PC-3 (cell line): ENCODE data around the gene SLC7A5.

Experiments used
- EZH2phosphoT487 ChIP-seq: fragments of 300-600 bp; sonication (generic); IDR thresholded peaks from 2 replicates; pipeline ENCODE4 v1.6.1; 2018; ENCODE audit warnings: mild to moderate bottlenecking, antibody characterized with exemption, low read length, borderline replicate concordance
- TF ChIP-seq, protein P1 (sequence below): fragments of 300-600 bp; sonication (generic); conservative IDR thresholded peaks from 2 replicates; pipeline ENCODE4 v1.5.1; 2017; ENCODE audit warnings: antibody characterized with exemption, low read depth, mild to moderate bottlenecking, low read length

DNA sequence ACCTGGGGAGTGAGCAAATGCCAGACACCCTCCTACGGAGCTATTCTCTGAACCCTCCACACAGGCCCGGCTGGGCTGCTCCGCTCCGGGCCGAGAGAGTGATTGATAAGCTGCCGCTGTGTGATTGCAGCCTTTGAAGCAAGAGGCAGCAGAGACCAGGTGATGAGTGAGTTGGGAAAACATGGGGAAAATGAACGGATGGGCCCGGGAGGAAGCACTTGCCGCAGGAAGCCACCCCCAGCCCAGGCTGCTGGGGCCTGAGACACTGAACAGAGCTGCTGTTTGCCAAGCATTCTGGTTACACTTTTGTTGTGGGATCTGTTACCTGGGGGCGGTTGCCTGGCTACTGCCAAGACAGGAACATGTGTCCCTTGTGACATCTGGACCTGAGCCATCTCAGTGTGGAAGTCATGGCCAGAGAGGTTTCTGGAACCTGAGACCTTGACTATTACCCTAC lies 57.1 kb downstream of the SLC7A5 start:
- TF ChIP-seq, protein P1, sequence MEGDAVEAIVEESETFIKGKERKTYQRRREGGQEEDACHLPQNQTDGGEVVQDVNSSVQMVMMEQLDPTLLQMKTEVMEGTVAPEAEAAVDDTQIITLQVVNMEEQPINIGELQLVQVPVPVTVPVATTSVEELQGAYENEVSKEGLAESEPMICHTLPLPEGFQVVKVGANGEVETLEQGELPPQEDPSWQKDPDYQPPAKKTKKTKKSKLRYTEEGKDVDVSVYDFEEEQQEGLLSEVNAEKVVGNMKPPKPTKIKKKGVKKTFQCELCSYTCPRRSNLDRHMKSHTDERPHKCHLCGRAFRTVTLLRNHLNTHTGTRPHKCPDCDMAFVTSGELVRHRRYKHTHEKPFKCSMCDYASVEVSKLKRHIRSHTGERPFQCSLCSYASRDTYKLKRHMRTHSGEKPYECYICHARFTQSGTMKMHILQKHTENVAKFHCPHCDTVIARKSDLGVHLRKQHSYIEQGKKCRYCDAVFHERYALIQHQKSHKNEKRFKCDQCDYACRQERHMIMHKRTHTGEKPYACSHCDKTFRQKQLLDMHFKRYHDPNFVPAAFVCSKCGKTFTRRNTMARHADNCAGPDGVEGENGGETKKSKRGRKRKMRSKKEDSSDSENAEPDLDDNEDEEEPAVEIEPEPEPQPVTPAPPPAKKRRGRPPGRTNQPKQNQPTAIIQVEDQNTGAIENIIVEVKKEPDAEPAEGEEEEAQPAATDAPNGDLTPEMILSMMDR: no peak
- TF ChIP-seq EZH2phosphoT487: no peak
